ENCODE measurements around the gene WWC1.

DNA sequence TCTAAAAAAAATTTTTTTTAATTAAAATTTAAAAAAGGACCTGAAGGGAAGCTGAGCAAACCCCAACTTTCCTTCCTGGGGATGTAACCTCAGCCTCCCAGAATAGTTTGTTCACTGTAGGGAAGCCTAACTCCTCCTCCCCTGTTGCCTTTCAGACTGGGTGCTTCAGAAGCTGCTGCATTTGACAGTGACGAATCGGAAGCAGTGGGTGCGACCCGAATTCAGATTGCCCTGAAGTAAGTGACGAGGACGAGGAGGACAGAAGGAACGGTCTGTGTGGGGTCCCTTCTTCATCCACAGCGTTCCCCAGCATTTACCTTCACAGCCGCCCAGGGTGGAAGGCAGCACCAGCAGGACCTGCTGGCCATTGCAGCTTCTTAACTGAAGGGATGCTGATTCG, 137.1 kb downstream of the WWC1 start:
- TF ChIP-seq, protein P1, sequence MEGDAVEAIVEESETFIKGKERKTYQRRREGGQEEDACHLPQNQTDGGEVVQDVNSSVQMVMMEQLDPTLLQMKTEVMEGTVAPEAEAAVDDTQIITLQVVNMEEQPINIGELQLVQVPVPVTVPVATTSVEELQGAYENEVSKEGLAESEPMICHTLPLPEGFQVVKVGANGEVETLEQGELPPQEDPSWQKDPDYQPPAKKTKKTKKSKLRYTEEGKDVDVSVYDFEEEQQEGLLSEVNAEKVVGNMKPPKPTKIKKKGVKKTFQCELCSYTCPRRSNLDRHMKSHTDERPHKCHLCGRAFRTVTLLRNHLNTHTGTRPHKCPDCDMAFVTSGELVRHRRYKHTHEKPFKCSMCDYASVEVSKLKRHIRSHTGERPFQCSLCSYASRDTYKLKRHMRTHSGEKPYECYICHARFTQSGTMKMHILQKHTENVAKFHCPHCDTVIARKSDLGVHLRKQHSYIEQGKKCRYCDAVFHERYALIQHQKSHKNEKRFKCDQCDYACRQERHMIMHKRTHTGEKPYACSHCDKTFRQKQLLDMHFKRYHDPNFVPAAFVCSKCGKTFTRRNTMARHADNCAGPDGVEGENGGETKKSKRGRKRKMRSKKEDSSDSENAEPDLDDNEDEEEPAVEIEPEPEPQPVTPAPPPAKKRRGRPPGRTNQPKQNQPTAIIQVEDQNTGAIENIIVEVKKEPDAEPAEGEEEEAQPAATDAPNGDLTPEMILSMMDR (IDR thresholded peaks at IDR 0.05), result no peak
- no peak for TF ChIP-seq POLR2AphosphoS5 (IDR thresholded peaks at IDR 0.05; ENCODE audit: low read depth, low read length)
- no peak for TF ChIP-seq TCF7L2 (IDR thresholded peaks at IDR 0.05; ENCODE audit: low read depth, low read length)

All from Panc1 (cell line).